GM23338 (cell line): ENCODE measurements around the gene STK32C. TPM values are rescaled to one million over a fixed set of nuclear protein-coding genes. Genes with fewer than 3 reads are reported as not detected.

ENCODE experiments used
- ATAC-seq: fragments of 200-7000 bp; cut with Tn5 transposase; 3 replicates; pipeline ENCODE4 v1.9.1; 2020
- DNase-seq: peaks from one replicate; pipeline ENCODE4 v3.0.0-alpha.2; 2015; ENCODE audit warnings: low spot score
- H2AFZ ChIP-seq: fragments of 200-600 bp; sonication (generic); 2 replicates; pipeline ENCODE4 v1.8.0; 2016; ENCODE audit warnings: antibody characterized with exemption, mild to moderate bottlenecking, moderate library complexity
- H3F3A ChIP-seq: fragments of 200-600 bp; sonication (generic); replicated peaks from 2 replicates; pipeline ENCODE4 v1.8.0; 2017; ENCODE audit warnings: antibody characterized with exemption, mixed run types, low read depth
- H3K27ac ChIP-seq: fragments of 200-600 bp; sonication (generic); 2 replicates; pipeline ENCODE4 v1.6.1; 2016; ENCODE audit warnings: low read depth
- H3K27me3 ChIP-seq: fragments of 200-600 bp; sonication (generic); 2 replicates; pipeline ENCODE4 v1.8.0; 2016; ENCODE audit warnings: mild to moderate bottlenecking, mixed run types, moderate library complexity; ENCODE audit not compliant: insufficient read depth
- H3K36me3 ChIP-seq: fragments of 200-600 bp; sonication (generic); 2 replicates; pipeline ENCODE4 v1.8.0; 2016; ENCODE audit warnings: mild to moderate bottlenecking; ENCODE audit not compliant: insufficient read depth
- H3K4me1 ChIP-seq: fragments of 200-600 bp; sonication (generic); 2 replicates; pipeline ENCODE4 v1.8.0; 2016; ENCODE audit warnings: mild to moderate bottlenecking, moderate library complexity; ENCODE audit not compliant: insufficient read depth
- H3K4me2 ChIP-seq: fragments of 200-600 bp; sonication (generic); 2 replicates; pipeline ENCODE4 v1.7.1; 2017; ENCODE audit warnings: mixed run types
- H3K4me3 ChIP-seq: fragments of 200-600 bp; sonication (generic); 2 replicates; pipeline ENCODE4 v1.6.1; 2016; ENCODE audit warnings: mixed run types
- H3K79me2 ChIP-seq: fragments of 200-600 bp; sonication (generic); replicated peaks from 2 replicates; pipeline ENCODE4 v1.8.0; 2017; ENCODE audit warnings: mild to moderate bottlenecking; ENCODE audit not compliant: insufficient read depth
- H3K9me2 ChIP-seq: fragments of 200-600 bp; sonication (generic); 2 replicates; pipeline ENCODE4 v1.8.0; 2017; ENCODE audit not compliant: insufficient read depth
- H4K20me1 ChIP-seq: fragments of 200-600 bp; sonication (generic); replicated peaks from 2 replicates; pipeline ENCODE4 v1.8.0; 2017; ENCODE audit warnings: mild to moderate bottlenecking; ENCODE audit not compliant: insufficient read depth
- H3K27ac Mint-ChIP-seq: 2 replicates; pipeline ENCODE4 v1.8.0; 2020; ENCODE audit warnings: inconsistent platforms, mild to moderate bottlenecking, moderate library complexity, mixed read lengths
- H3K27me3 Mint-ChIP-seq: 3 replicates; pipeline ENCODE4 v1.8.0; 2022; ENCODE audit warnings: low read depth, mild to moderate bottlenecking, moderate library complexity, mixed read lengths, inconsistent platforms; ENCODE audit not compliant: insufficient read depth, poor library complexity
- H3K36me3 Mint-ChIP-seq: 3 replicates; pipeline ENCODE4 v1.8.0; 2021; ENCODE audit warnings: low read depth, mild to moderate bottlenecking, inconsistent platforms, moderate library complexity, mixed read lengths
- H3K4me1 Mint-ChIP-seq: 3 replicates; pipeline ENCODE4 v1.8.0; 2020; ENCODE audit warnings: mild to moderate bottlenecking, inconsistent platforms, mixed read lengths
- H3K4me3 Mint-ChIP-seq: 3 replicates; pipeline ENCODE4 v1.8.0; 2021; ENCODE audit warnings: moderate library complexity, mild to moderate bottlenecking, inconsistent platforms, mixed read lengths
- H3K9me3 Mint-ChIP-seq: 3 replicates; pipeline ENCODE4 v1.8.0; 2020; ENCODE audit warnings: moderate library complexity, mild to moderate bottlenecking, inconsistent platforms, mixed read lengths
- CREB1 ChIP-seq: fragments of 250-450 bp; sonication (Bioruptor Pico); IDR thresholded peaks from 2 replicates; pipeline ENCODE4 v1.5.0; 2020; ENCODE audit warnings: low read depth, mild to moderate bottlenecking, moderate library complexity
- CTCF ChIP-seq, 2 experiments: fragments of 200-600 bp in 1 of 2; sonication (generic) in 1 of 2; conservative IDR thresholded peaks; 2 replicates each; pipeline versions ENCODE4 v1.5.1 to v1.6.1; 2016 to 2017; ENCODE audit warnings: antibody characterized with exemption in 2 of 2, low read depth in 2 of 2, mild to moderate bottlenecking in 2 of 2, moderate library complexity in 1 of 2
- ETS1 ChIP-seq: IDR thresholded peaks from 2 replicates; pipeline ENCODE4 v1.6.1; 2016; ENCODE audit warnings: antibody characterized with exemption
- EZH2 ChIP-seq: fragments of 200-600 bp; sonication (generic); IDR thresholded peaks from one replicate; pipeline ENCODE4 v1.8.0; 2017; ENCODE audit warnings: antibody characterized with exemption, mild to moderate bottlenecking, low read depth; ENCODE audit not compliant: unreplicated experiment
- EZH2phosphoT487 ChIP-seq: fragments of 200-600 bp; sonication (generic); IDR thresholded peaks from one replicate; pipeline ENCODE4 v1.8.1; 2018; ENCODE audit warnings: antibody characterized with exemption; ENCODE audit not compliant: unreplicated experiment
- JUNB ChIP-seq: IDR thresholded peaks from one replicate; pipeline ENCODE4 v1.6.1; 2016; ENCODE audit warnings: antibody characterized with exemption; ENCODE audit not compliant: unreplicated experiment
- REST ChIP-seq: IDR thresholded peaks from one replicate; pipeline ENCODE4 v1.6.1; 2018; ENCODE audit warnings: antibody characterized with exemption; ENCODE audit not compliant: unreplicated experiment
- STAT1 ChIP-seq: IDR thresholded peaks from one replicate; pipeline ENCODE4 v1.6.1; 2016; ENCODE audit warnings: antibody characterized with exemption; ENCODE audit not compliant: unreplicated experiment
- ZNF331 ChIP-seq: fragments of 250-450 bp; sonication (Bioruptor Pico); IDR thresholded peaks from 2 replicates; pipeline ENCODE4 v1.5.0; 2020; ENCODE audit warnings: low read depth, mild to moderate bottlenecking, moderate library complexity
- ZNF462 ChIP-seq: fragments of 250-450 bp; sonication (Bioruptor Pico); IDR thresholded peaks from 2 replicates; pipeline ENCODE4 v1.5.0; 2020; ENCODE audit warnings: mild to moderate bottlenecking, moderate library complexity
- polyA plus RNA-seq: library from polyadenylated mRNA; unstranded; fragments of >200 nt; fragmentation: Nextera tagmentation; extraction: Ambion mirVana; gene quantifications from 2 replicates; pipeline ENCODE4 v1.2.1, GENCODE V29; 2016
- total RNA-seq: library from RNA; depleted of rRNA; stranded (reverse); fragments of >200 nt; shearing (Covaris generic); gene quantifications from 2 replicates; pipeline ENCODE4 v1.2.3, GENCODE V29; 2014

Gene STK32C
- total and polyA plus RNA-seq, 2 experiments from 2014 or later = 10.2 to 20.5 TPM

- peaks cover 35% of the 10 kb centered on the region for H3K36me3 Mint-ChIP-seq
- peaks cover 4% of the 10 kb centered on the region; the same call in 2 of the 3 replicates for H3K9me3 Mint-ChIP-seq
- peaks cover 4% of the 10 kb centered on the region for H3K27me3 Mint-ChIP-seq
- Histone ChIP-seq H3K27ac (no peak overlapping the region), H3K4me1 (peaks cover 14% of the 10 kb centered on the region), H2AFZ (no peak overlapping the region), H3F3A (no peaks in the 10 kb centered on the region), H3K4me3 (no peak overlapping the region), H3K36me3 (no peaks in the 10 kb centered on the region), H4K20me1 (no peaks in the 10 kb centered on the region; the same call in none of the 2 replicates), H3K27me3 (no peaks in the 10 kb centered on the region), H3K4me2 (no peak overlapping the region), H3K9me2 (no peaks in the 10 kb centered on the region), H3K79me2 (peaks cover 51% of the 10 kb centered on the region)
- no peak for ATAC-seq
- DNase-seq = no peak
- peaks cover 18% of the 10 kb centered on the region for H3K4me1 Mint-ChIP-seq
- no peak overlapping the region; the same call in 1 of the 2 replicates for H3K27ac Mint-ChIP-seq
- H3K4me3 Mint-ChIP-seq = no peak overlapping the region
- no peak for TF ChIP-seq EZH2
- no peak for TF ChIP-seq ZNF331 (CRISPR knock-in tag)
- TF ChIP-seq CTCF (conservative IDR thresholded peaks at IDR 0.05; ENCODE audit: low read depth in 2 of 2) = no peak
- no peak for TF ChIP-seq JUNB
- no peak for TF ChIP-seq EZH2phosphoT487
- no peak for TF ChIP-seq STAT1
- TF ChIP-seq CREB1 (CRISPR knock-in tag) = no peak
- TF ChIP-seq ZNF462 (CRISPR knock-in tag) = no peak
- TF ChIP-seq ETS1 = no peak
- TF ChIP-seq REST = no peak
Measured at GRCh38 chr10:132326344-132326889, 18.7 kb upstream of the STK32C start.
